ENCODE measurements around the gene TBCA. TPM values are rescaled to one million over a fixed set of nuclear protein-coding genes. Genes with fewer than 3 reads are reported as not detected.
A peak's percentile ranks its signal among the peaks of the same experiment; 100 is the strongest.

TBCA gene
- total and polyA plus RNA-seq, 2 of the 13 experiments (the other 11 are each of a cell fraction or from before 2014, with no cell fraction given), result 93.8 to 309 TPM

- TF ChIP-seq ZBTB49 (CRISPR knock-in tag; IDR thresholded peaks at IDR 0.05; ENCODE audit: borderline replicate concordance) (no peak), REXO4 (CRISPR knock-in tag; IDR thresholded peaks at IDR 0.05; ENCODE audit: borderline replicate concordance) (no peak)
Observed at GRCh38 chr5:77772729-77773128, 3.4 kb downstream of the TBCA start (continued).

- intact Hi-C loops (cut with micrococcal nuclease; ENCODE audit: unreplicated experiment), result loop anchor here (10.0 kb wide), 1 partner anchor 233 kb away; no protein-coding TSS in a partner anchor
- WGBS (ENCODE audit: low lambda C conversion rate), result 79% methylated on average over 5 of the region's 5 CpGs
- TF ChIP-seq TBX2 (CRISPR knock-in tag; IDR thresholded peaks at IDR 0.05; ENCODE audit: borderline replicate concordance) (no peak), POLR2A (IDR thresholded peaks at IDR 0.05; ENCODE audit: insufficient read depth in 1 of 2, low read depth in 2 of 2, low read length in 2 of 2) (peak in 1 of 2 experiments; percentile 37; a peak in 1 of 4 replicates)
- Histone ChIP-seq H3K79me2 (ENCODE audit: insufficient read depth, low read length) (peaks cover 96% of the 10 kb centered on the region), H3K4me1 (ENCODE audit: insufficient read depth, low read length) (peaks cover 50% of the 10 kb centered on the region), H3K9ac (ENCODE audit: insufficient read depth, low read depth, low read length) (no peak overlapping the region), H3K4me2 (ENCODE audit: low read depth, low read length) (peak overlapping the region; percentile 7; the same call in 1 of the 2 replicates), H3K9me3 (ENCODE audit: low read length) (no peaks in the 10 kb centered on the region), H3K36me3 (replicated peaks in 1 of 2; ENCODE audit: control insufficient read depth in 1 of 2, insufficient read depth in 2 of 2, low read length in 2 of 2) (peaks cover 3 to 27% of the 10 kb centered on the region in 2 experiments; a peak in 4 of 5 replicates), H3K27me3 (ENCODE audit: control insufficient read depth in 1 of 2, insufficient read depth in 2 of 2, low read length in 2 of 2) (no peaks in the 10 kb centered on the region), H4K20me1 (ENCODE audit: insufficient read depth, low read length) (peaks cover 63% of the 10 kb centered on the region), H2AFZ (ENCODE audit: low read length) (no peak overlapping the region), H3K4me3 (replicated peaks in 1 of 3; ENCODE audit: insufficient read depth in 1 of 3, low read depth in 2 of 3, low read length in 3 of 3) (no peak overlapping the region), H3K27ac (ENCODE audit: extremely low read length, insufficient read depth, low read length) (no peak overlapping the region)
- POLR2A ChIA-PET, result no interaction called here
- FAIRE-seq (no peak), DNase-seq (ENCODE audit: low spot score) (no peak), ATAC-seq (no peak)
- no TSS peak for BruUV-seq (replicated peaks)
- CTCF ChIA-PET (ENCODE audit: low intra/inter-chr PET ratio, low total read pairs), result no interaction called here
- in situ Hi-C loops (cut with HindIII; ENCODE audit: extremely low pct_ligation_motif_present, low pct_unique_long_range_greater_than_20kb), result no loop called here
Observed at GRCh38 chr5:77771452-77771851, 4.7 kb downstream of the TBCA start.

Measured in HepG2 (cell line).